PC-9 (cell line): Measurements from ENCODE around the gene PLOD3. TPM values are rescaled to one million over a fixed set of nuclear protein-coding genes. Genes with fewer than 3 reads are reported as not detected.
A peak's percentile ranks its signal among the peaks of the same experiment; 100 is the strongest.

Experiments used
- BruUV-seq: library from RNA; stranded (reverse); fragments of 400-500 nt; replicated peaks from 2 replicates; lab custom pipeline; 2021; lab: Mats Ljungman, UMichigan
- CTCF ChIA-PET: fragments of 300-600 bp; sonication (Branson Sonifier 250); formaldehyde crosslinking; loops from one replicate; lab custom pipeline; 2022; ENCODE audit warnings: antibody characterized with exemption; lab: Charles Lee
- POLR2A ChIA-PET: fragments of 300-600 bp; sonication (Branson Sonifier 250); formaldehyde crosslinking; loops from one replicate; lab custom pipeline; 2022; ENCODE audit warnings: antibody characterized with exemption; ENCODE audit not compliant: unreplicated experiment; lab: Charles Lee
- DNase-seq, 2 experiments: peaks; one replicate each; pipeline versions ENCODE4 v3.0.0 to v3.0.0-alpha.2; 2015 to 2022; ENCODE audit warnings: mixed read lengths in 1 of 2
- H2AFZ ChIP-seq: fragments of 200-600 bp; sonication (generic); 2 replicates; pipeline ENCODE4 v1.8.1; 2017; ENCODE audit warnings: antibody characterized with exemption
- H3F3A ChIP-seq: fragments of 200-600 bp; sonication (generic); 2 replicates; pipeline ENCODE4 v1.8.1; 2017; ENCODE audit warnings: antibody characterized with exemption, mild to moderate bottlenecking, low read depth; ENCODE audit not compliant: insufficient read depth
- H3K27ac ChIP-seq: fragments of 200-600 bp; sonication (generic); 2 replicates; pipeline ENCODE4 v1.6.1; 2016; ENCODE audit warnings: mixed run types
- H3K27me3 ChIP-seq: fragments of 200-600 bp; sonication (generic); 2 replicates; pipeline ENCODE4 v1.6.1; 2016; ENCODE audit warnings: low read depth, mixed run types; ENCODE audit not compliant: insufficient read depth
- H3K36me3 ChIP-seq: fragments of 200-600 bp; sonication (generic); 2 replicates; pipeline ENCODE4 v1.6.1; 2016; ENCODE audit warnings: low read depth, mixed run types
- H3K4me1 ChIP-seq: fragments of 200-600 bp; sonication (generic); replicated peaks from 2 replicates; pipeline ENCODE4 v1.6.1; 2016; ENCODE audit warnings: mixed run types; ENCODE audit not compliant: insufficient read depth
- H3K4me2 ChIP-seq: fragments of 200-600 bp; sonication (generic); 2 replicates; pipeline ENCODE4 v1.6.1; 2017; ENCODE audit warnings: mixed run types
- H3K4me3 ChIP-seq: fragments of 200-600 bp; sonication (generic); 2 replicates; pipeline ENCODE4 v1.6.1; 2016; ENCODE audit warnings: mixed run types
- H3K79me2 ChIP-seq: fragments of 200-600 bp; sonication (generic); 2 replicates; pipeline ENCODE4 v1.6.1; 2017; ENCODE audit warnings: low read depth, mixed run types
- H3K9me2 ChIP-seq: fragments of 200-600 bp; sonication (generic); 2 replicates; pipeline ENCODE4 v1.8.1; 2017; ENCODE audit warnings: mild to moderate bottlenecking; ENCODE audit not compliant: insufficient read depth
- H3K9me3 ChIP-seq: fragments of 200-600 bp; sonication (generic); 2 replicates; pipeline ENCODE4 v1.8.1; 2016; ENCODE audit warnings: low read depth; ENCODE audit not compliant: insufficient read depth
- H4K20me1 ChIP-seq: fragments of 200-600 bp; sonication (generic); 2 replicates; pipeline ENCODE4 v1.8.1; 2017; ENCODE audit not compliant: insufficient read depth
- CTCF ChIP-seq: fragments of 200-600 bp; sonication (generic); conservative IDR thresholded peaks from 2 replicates; pipeline ENCODE4 v1.6.1; 2017; ENCODE audit warnings: mixed run types, antibody characterized with exemption, mild to moderate bottlenecking, moderate library complexity
- EZH2 ChIP-seq: fragments of 200-600 bp; sonication (generic); IDR thresholded peaks from 2 replicates; pipeline ENCODE4 v1.8.0; 2017; ENCODE audit warnings: antibody characterized with exemption, low read depth
- intact Hi-C: fragments of 100-400 bp; cut with micrococcal nuclease; formaldehyde crosslinking; loops from one replicate; pipeline ENCODE4 v1.10.0; 2022; ENCODE audit not compliant: unreplicated experiment
- total RNA-seq: library from RNA; stranded (reverse); gene quantifications from 2 replicates; pipeline ENCODE4 v1.2.3, GENCODE V29; 2021

The PLOD3 gene
- total RNA-seq, 1 experiment from 2014 or later, result 93.2 TPM

GRCh38 chr7:101159696-101160674 is 57.4 kb downstream of the PLOD3 start:
- Histone ChIP-seq H3K9me2 (no peaks in the 10 kb centered on the region), H3K79me2 (peaks cover 38% of the 10 kb centered on the region), H3K4me3 (no peak overlapping the region), H3K9me3 (no peaks in the 10 kb centered on the region), H3K27me3 (no peaks in the 10 kb centered on the region), H3K36me3 (peaks cover 13% of the 10 kb centered on the region), H3K4me1 (peaks cover 78% of the 10 kb centered on the region), H4K20me1 (peaks cover 4% of the 10 kb centered on the region; the same call in 1 of the 2 replicates), H3K27ac (peak overlapping the region; percentile 51), H3K4me2 (peak overlapping the region; percentile 52), H3F3A (peaks cover 65% of the 10 kb centered on the region), H2AFZ (no peak overlapping the region)
- POLR2A ChIA-PET, result interaction anchor here (0.6 to 0.7 kb wide), 3 partner anchors 60 to 1056 kb away, joined by 4 to 11 read pairs (median 5); no protein-coding TSS in a partner anchor
- CTCF ChIA-PET, result interaction anchor here (0.6 to 0.7 kb wide), 2 partner anchors 24 to 202 kb away, joined by 4 to 5 read pairs; no protein-coding TSS in a partner anchor
- TF ChIP-seq CTCF (no peak), EZH2 (no peak)
- intact Hi-C loops, result no loop called here
- BruUV-seq, result no TSS peak
- no peak for DNase-seq

DNA sequence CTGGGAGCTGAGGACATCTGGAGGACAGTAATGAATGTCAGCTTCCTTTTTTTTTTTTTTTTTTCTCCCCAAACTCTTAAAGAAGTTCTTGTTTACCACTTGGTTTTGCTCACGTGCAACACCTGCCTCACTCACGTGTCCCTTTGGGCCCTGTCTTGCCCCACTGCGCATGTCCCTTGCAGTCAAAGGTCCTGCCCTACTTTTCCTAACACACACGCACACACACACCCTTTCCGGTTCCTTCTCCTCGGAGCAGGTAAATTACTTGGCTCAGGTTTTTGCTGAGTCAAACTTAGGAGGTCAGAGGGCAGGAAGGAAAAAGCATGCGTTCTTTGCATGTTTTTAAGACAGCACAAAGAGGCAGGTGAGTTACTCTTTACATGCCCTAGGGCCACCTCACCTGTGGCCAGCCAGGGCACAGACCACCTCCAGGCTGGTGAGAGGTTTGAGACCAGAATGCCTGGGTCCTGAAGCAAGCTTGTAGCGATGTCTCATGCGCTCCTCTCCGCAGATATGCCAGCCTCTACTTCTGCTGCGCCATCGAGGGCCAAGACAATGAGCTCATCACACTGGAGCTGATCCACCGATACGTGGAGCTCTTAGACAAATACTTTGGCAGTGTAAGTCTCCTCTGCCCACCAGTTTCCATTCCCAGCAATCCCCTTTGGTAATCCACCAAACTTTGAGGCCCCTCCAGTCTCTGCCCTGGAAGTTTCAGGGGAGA is 60.4 kb downstream of the PLOD3 start:
- no peak overlapping the region for H2AFZ ChIP-seq
- peak overlapping the region; percentile 75 for H3K27ac ChIP-seq
- H3K9me3 ChIP-seq, result no peaks in the 10 kb centered on the region
- ChIA-PET POLR2A (interaction anchor here (0.6 kb wide), 5 partner anchors 9 to 94 kb away, joined by 3 to 8 read pairs (median 7); no protein-coding TSS in a partner anchor), CTCF (interaction anchor here (0.5 to 1.2 kb wide), 2 partner anchors 13 to 72 kb away, joined by 4 to 14 read pairs; no protein-coding TSS in a partner anchor)
- H3F3A ChIP-seq, result peaks cover 50% of the 10 kb centered on the region
- no peaks in the 10 kb centered on the region for H3K9me2 ChIP-seq
- TF ChIP-seq EZH2, result no peak
- TF ChIP-seq CTCF, result no peak
- H3K4me1 ChIP-seq, result peaks cover 67% of the 10 kb centered on the region
- peak; percentile 58 to 92 for DNase-seq
- peak overlapping the region; percentile 97 for H3K4me2 ChIP-seq
- no TSS peak for BruUV-seq
- peaks cover 40% of the 10 kb centered on the region for H3K79me2 ChIP-seq
- H3K27me3 ChIP-seq, result no peaks in the 10 kb centered on the region
- H4K20me1 ChIP-seq, result no peaks in the 10 kb centered on the region
- peaks cover 13% of the 10 kb centered on the region for H3K36me3 ChIP-seq
- H3K4me3 ChIP-seq, result 0 out of 2 replicates have a peak overlapping the region, but pooled peaks have one; percentile 20
- intact Hi-C loops, result no loop called here

DNA sequence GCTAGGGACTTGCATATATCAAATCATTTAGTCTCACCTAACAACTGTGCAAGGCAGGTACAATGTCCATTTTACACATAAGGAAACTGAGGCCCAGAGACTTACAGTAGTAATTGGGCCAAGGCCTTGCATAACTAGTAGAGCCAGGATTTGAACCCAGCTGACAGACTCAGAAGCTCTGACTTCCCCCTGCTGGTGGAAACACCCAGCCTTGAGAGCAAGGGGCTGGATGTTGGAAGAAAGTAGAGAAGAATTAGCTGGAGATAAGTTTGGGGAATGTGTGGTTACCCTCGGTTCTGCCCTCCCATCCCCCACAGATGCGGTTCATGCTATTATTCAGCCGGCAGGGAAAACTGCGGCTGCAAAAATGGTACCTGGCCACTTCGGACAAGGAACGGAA is 61.1 kb downstream of the PLOD3 start:
- no peaks in the 10 kb centered on the region for H3K27me3 ChIP-seq
- H3K4me2 ChIP-seq, result peak overlapping the region; percentile 97
- H2AFZ ChIP-seq, result no peak overlapping the region
- no peaks in the 10 kb centered on the region for H3K9me2 ChIP-seq
- H4K20me1 ChIP-seq, result no peaks in the 10 kb centered on the region
- H3K36me3 ChIP-seq, result peaks cover 13% of the 10 kb centered on the region
- peaks cover 40% of the 10 kb centered on the region for H3K79me2 ChIP-seq
- intact Hi-C loops, result no loop called here
- peaks cover 42% of the 10 kb centered on the region for H3F3A ChIP-seq
- BruUV-seq, result no TSS peak
- ChIA-PET CTCF (interaction anchor here (0.6 to 1.2 kb wide), 3 partner anchors 12 to 71 kb away, joined by 3 to 4 read pairs (median 3); partner anchors contain the start of gene TRIM56), POLR2A (interaction anchor here (0.6 kb wide), 2 partner anchors 9 to 75 kb away, joined by 3 to 7 read pairs; no protein-coding TSS in a partner anchor)
- peaks cover 59% of the 10 kb centered on the region for H3K4me1 ChIP-seq
- 0 out of 2 replicates have a peak overlapping the region, but pooled peaks have one; percentile 14 for H3K4me3 ChIP-seq
- no peak for DNase-seq
- no peaks in the 10 kb centered on the region for H3K9me3 ChIP-seq
- 0 out of 2 replicates have a peak, but pooled peaks have one; percentile 13 for TF ChIP-seq CTCF
- no peak for TF ChIP-seq EZH2
- peak overlapping the region; percentile 75 for H3K27ac ChIP-seq
